HL-60 (cell line): ENCODE measurements around the gene ERFE.

Source experiments
- DNase-seq, 2 experiments: peaks; one replicate each; pipeline ENCODE4 v3.0.0-alpha.2; 2010 to 2020; ENCODE audit warnings: low read depth in 1 of 2, low spot score in 1 of 2
- H3K27ac ChIP-seq: fragments of 250-450 bp; sonication (Bioruptor Pico); replicated peaks from 2 replicates; pipeline ENCODE4 v1.5.1; 2020; ENCODE audit warnings: mild to moderate bottlenecking, moderate library complexity
- H3K27me3 ChIP-seq: fragments of 250-450 bp; sonication (Bioruptor Pico); 2 replicates; pipeline ENCODE4 v1.5.1; 2021; ENCODE audit warnings: mild to moderate bottlenecking, moderate library complexity; ENCODE audit not compliant: insufficient read depth, poor library complexity, severe bottlenecking
- H3K4me3 ChIP-seq: replicated peaks from 2 replicates; pipeline ENCODE4 v1.5.1; 2011; ENCODE audit warnings: mild to moderate bottlenecking, control low read depth, low read length; ENCODE audit not compliant: insufficient read depth
- CTCF ChIP-seq: IDR thresholded peaks from one replicate; pipeline ENCODE4 v1.5.1; 2011; ENCODE audit warnings: low read length, control low read depth, inconsistent platforms; ENCODE audit not compliant: insufficient read depth
- GABPA ChIP-seq: IDR thresholded peaks from 2 replicates; pipeline ENCODE4 v1.6.1; 2012; ENCODE audit warnings: low read depth
- POLR2AphosphoS5 ChIP-seq: IDR thresholded peaks from 2 replicates; pipeline ENCODE4 v1.6.1; 2012; ENCODE audit warnings: low read depth
- REST ChIP-seq: IDR thresholded peaks from 2 replicates; pipeline ENCODE4 v1.6.1; 2012; ENCODE audit warnings: low read depth; ENCODE audit not compliant: insufficient replicate concordance
- SPI1 ChIP-seq: IDR thresholded peaks from 2 replicates; pipeline ENCODE4 v1.6.1; 2012; ENCODE audit warnings: low read depth, mild to moderate bottlenecking, borderline replicate concordance

The ERFE gene

GRCh38 chr2:238158018-238158508 lies 707 bp upstream of the ERFE start:
- no peak for DNase-seq
- no peak overlapping the region for H3K4me3 ChIP-seq
- TF ChIP-seq SPI1 (no peak), CTCF (no peak), POLR2AphosphoS5 (no peak), REST (no peak), GABPA (no peak)
- H3K27ac ChIP-seq, result no peak overlapping the region
- H3K27me3 ChIP-seq, result peaks cover 21% of the 10 kb centered on the region

GRCh38 chr2:238159071-238159539 lies 335 bp downstream of the ERFE start:
- TF ChIP-seq POLR2AphosphoS5, result no peak
- TF ChIP-seq REST, result no peak
- no peak for TF ChIP-seq SPI1
- no peak for TF ChIP-seq CTCF
- TF ChIP-seq GABPA, result no peak
- peaks cover 26% of the 10 kb centered on the region for H3K27me3 ChIP-seq
- DNase-seq, result no peak
- H3K4me3 ChIP-seq, result peak overlapping the region; percentile 24; the same call in 1 of the 2 replicates
- H3K27ac ChIP-seq, result no peak overlapping the region

- TF ChIP-seq REST, result no peak
- TF ChIP-seq CTCF, result no peak
- no peak for TF ChIP-seq POLR2AphosphoS5
- TF ChIP-seq GABPA, result no peak
- no peak for TF ChIP-seq SPI1
- no peak overlapping the region for H3K27ac ChIP-seq
- H3K27me3 ChIP-seq, result peaks cover 31% of the 10 kb centered on the region
- no peak for DNase-seq
- no peak overlapping the region for H3K4me3 ChIP-seq
Observed at GRCh38 chr2:238159661-238160205, 963 bp downstream of the ERFE start.
